Lower leg skin (tissue), 3 donors: ENCODE measurements around the gene USP17L10.
"Not testable (repeated sequence)": the region's sequence is repeated elsewhere in the genome, so short reads cannot be mapped to it uniquely, and the experiment has no call there.

Source experiments
- POLR2A ChIP-seq, 2 donors: fragments of 450-650 bp; IDR thresholded peaks; one replicate each; pipeline ENCODE4 v1.6.1; 2016 to 2017; ENCODE audit warnings: antibody characterized with exemption in 2 of 2, mild to moderate bottlenecking in 1 of 2, moderate library complexity in 1 of 2
- TF ChIP-seq, protein P1 (sequence below), 3 donors: fragments of 450-650 bp; IDR thresholded peaks; one replicate each; pipeline ENCODE4 v1.5.1; 2016; ENCODE audit warnings: antibody characterized with exemption in 3 of 3, mild to moderate bottlenecking in 3 of 3, moderate library complexity in 2 of 3

DNA sequence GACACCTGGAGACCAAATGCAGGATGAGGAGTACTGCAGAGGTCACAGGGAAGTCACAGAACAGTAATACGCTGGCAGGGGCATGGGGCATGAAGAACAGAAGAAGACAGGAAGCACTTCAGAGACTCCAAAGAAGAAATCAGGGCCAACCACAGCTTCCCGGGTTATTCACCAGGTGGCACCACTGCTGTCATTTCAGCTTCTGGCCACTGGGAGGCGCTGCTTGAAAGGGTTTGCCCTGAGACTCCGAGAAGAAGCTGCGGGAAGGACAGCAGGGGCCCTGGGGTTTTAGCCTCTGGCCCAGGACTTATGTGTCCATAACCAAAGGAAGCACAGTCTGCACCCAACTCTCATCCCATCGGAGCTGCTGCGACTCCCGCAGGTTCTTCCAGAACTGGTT is 44.5 kb upstream of the USP17L10 start:
- not testable (repeated sequence) for TF ChIP-seq POLR2A (IDR thresholded peaks at IDR 0.05)
- TF ChIP-seq, protein P1, sequence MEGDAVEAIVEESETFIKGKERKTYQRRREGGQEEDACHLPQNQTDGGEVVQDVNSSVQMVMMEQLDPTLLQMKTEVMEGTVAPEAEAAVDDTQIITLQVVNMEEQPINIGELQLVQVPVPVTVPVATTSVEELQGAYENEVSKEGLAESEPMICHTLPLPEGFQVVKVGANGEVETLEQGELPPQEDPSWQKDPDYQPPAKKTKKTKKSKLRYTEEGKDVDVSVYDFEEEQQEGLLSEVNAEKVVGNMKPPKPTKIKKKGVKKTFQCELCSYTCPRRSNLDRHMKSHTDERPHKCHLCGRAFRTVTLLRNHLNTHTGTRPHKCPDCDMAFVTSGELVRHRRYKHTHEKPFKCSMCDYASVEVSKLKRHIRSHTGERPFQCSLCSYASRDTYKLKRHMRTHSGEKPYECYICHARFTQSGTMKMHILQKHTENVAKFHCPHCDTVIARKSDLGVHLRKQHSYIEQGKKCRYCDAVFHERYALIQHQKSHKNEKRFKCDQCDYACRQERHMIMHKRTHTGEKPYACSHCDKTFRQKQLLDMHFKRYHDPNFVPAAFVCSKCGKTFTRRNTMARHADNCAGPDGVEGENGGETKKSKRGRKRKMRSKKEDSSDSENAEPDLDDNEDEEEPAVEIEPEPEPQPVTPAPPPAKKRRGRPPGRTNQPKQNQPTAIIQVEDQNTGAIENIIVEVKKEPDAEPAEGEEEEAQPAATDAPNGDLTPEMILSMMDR (IDR thresholded peaks at IDR 0.05), result not testable (repeated sequence)
